ENCODE measurements around the gene DAB2IP.
"Not testable (repeated sequence)": the region's sequence is repeated elsewhere in the genome, so short reads cannot be mapped to it uniquely, and the experiment has no call there.

Gene DAB2IP

GRCh38 chr9:121651295-121652020 lies at the start of gene DAB2IP:
TSS of gene DAB2IP (plus strand) at chr9:121651634. CDS start at chr9:121651776, 142 bp downstream.
- DNase-seq, result peak; percentile 49

GRCh38 chr9:121603028-121603427 lies 48.4 kb upstream of the DAB2IP start:
- no peak for DNase-seq

- no peak for DNase-seq
Measured at GRCh38 chr9:121604242-121604641, 47.2 kb upstream of the DAB2IP start.

DNA sequence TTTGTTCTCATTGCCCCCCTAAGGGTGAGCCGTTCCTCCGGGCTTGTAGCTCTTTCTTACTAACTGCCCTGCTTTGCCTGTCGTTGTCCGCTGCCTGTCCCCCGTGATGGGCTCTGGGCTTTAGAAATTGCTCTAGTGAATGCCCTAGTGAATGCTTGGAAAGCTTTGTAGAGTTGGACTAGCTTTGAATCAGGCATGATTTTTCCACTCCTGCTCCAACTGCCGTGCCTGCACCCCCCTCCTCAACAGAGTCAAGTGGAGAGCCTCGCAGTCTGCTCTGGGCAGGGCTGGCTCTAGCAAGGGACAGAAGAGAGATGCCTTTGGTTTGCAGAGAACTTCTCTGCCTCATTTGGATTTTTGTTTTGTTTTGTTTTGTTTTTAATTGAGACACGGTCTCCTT lies 46.8 kb upstream of the DAB2IP start:
- no peak for DNase-seq

DNA sequence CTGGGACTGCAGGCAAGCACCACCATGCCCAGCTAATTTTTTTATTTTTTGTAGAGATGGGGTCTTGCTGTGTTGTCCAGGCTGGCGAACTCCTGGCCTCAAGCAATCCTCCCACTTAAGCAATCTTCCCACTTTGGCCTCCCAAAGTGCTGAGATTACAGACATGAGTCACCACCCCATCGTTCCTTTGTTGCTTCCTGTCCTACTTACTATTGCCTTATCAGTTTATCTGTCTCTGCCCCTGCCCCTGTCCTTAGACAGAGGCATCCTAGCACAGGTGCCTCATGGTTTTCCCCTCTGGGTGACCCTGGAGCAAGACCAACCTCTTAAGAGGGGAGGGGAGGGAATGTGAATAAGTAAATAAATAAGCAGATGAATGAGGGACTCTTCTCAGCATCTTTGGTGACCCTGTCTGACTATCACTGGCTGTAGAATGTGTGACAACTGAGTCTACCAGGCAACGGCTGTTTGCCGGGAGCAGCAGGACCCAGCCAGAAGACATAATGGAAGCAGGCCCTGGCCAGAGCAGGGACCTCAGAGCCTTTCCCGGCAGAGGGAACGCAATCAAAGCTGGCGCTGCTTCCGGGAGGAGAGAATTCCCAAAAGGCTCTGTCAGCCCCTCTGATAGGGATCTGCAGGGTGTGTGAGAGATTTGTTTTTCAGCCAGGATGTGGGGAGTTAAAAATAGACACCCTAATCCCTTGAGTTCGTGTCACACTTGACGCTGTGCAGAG lies 43.8 kb upstream of the DAB2IP start:
- peak; percentile 14 for DNase-seq

GRCh38 chr9:121608168-121608853 lies 43.1 kb upstream of the DAB2IP start:
- no peak for DNase-seq

GRCh38 chr9:121609822-121610637 lies 41.4 kb upstream of the DAB2IP start:
- DNase-seq, result peak; percentile 4

GRCh38 chr9:121610638-121610953 lies 40.8 kb upstream of the DAB2IP start:
- no peak for DNase-seq

GRCh38 chr9:121612511-121612998 lies 38.9 kb upstream of the DAB2IP start:
- DNase-seq, result no peak

DNA sequence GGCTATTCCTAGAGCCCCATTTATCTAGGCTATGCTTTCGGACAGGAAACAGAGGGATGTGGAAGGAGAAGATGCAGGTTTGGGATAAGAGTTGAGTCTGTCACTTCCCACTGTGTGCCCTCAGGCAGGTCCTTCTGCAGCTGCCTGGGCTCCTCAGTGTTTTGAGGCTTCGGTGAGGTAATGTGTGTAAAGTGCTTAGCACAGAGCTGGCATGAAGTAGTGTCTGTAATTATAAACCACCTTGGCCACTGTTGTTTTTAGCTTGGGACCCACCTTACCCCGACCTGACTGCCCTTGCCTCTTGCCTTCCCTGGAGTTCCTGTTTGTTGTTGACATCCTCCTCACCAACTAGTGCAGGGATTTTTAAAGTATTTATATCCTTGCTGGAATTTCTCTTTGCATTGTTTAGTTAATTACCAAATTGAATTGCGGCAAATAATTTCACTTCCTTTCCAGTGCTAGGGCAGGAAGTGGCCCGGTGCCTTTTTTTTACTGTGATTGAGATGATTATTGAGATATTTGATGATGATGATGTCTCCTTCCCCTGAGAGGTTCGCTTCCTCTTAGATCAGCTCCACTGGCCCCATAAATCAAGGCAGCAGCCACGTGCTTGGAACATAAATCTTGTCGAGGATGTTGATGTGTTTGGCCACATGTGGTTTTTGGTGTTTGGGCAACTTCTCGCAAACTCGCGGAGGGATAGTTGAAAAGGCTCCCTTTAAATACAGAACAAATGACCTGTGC lies 38.3 kb upstream of the DAB2IP start:
- no peak for DNase-seq

DNA sequence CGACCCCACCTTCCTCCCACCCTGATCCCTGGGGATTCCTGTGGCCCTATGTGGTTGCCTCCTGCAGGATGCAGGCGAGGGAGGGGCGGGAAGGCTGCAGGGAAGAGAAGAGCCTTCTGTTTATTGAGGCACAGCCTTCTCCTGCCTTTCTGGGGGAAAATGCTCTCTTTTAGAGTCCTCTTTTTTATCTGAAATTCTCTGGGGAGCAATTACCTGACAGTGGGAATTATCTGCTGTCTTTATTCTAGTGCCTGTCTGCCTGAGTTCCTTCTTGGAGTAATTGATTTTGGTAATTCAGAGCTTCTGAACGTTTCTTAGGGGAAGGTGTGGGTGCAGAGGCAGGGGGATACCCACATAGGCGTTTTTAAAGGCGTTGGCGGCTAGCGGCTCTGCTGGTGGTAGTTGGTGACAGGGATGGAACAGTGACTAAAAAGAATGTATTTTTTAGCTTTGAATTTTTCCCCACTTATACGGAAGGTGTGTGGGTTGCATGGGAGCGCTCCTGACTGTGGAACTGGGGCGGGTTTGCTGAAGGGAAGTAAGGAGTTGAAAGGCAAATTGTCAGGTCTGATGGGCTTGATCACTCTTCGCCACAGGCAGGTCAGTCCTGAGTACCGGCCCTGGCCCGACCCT lies 35.2 kb upstream of the DAB2IP start:
- DNase-seq, result no peak

- no peak for DNase-seq
Measured at GRCh38 chr9:121618504-121618903, 32.9 kb upstream of the DAB2IP start.

- DNase-seq, result not testable (repeated sequence)
Measured at GRCh38 chr9:121618910-121619309, 32.5 kb upstream of the DAB2IP start.

DNA sequence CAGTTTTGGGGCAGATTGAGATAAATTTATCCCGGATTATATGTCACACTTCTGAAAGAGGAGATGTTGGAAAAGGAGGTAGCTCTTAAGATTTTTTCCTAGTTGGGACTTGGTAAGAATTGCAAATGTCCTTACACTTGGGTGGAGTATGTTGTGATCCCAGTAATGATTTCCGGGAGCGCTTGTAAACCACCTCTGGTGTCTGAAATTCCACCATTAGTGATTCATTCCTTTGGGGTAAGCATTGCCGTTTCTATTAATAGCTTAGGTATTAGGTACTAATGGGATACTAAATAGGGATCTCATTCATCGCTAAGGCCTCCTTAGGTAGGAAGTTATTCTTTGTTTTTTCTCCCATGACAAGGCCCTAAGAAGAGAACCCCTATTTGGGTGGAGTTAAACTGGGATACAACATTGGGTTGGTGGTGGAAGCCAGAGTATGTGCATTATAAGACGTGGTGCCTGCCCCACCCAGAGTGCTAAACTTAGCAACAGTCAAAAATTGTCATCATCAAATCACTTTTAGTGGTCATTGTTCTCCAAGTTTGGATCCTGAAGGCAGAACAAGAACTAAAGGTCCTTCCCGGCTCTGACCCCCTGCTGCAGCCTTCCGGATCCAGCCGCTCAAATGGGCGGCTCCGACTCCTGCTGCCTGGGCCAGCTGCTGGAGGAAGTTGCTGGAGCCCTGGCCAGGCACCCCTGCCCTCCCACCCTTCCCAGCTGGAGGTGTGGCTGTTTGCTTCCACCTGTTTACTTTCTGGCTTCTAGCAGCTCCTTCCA lies 31.7 kb upstream of the DAB2IP start:
- DNase-seq, result no peak

- no peak for DNase-seq
Measured at GRCh38 chr9:121620325-121620673, 31.1 kb upstream of the DAB2IP start.

GRCh38 chr9:121620777-121621449 lies 30.5 kb upstream of the DAB2IP start:
- DNase-seq, result no peak

DNA sequence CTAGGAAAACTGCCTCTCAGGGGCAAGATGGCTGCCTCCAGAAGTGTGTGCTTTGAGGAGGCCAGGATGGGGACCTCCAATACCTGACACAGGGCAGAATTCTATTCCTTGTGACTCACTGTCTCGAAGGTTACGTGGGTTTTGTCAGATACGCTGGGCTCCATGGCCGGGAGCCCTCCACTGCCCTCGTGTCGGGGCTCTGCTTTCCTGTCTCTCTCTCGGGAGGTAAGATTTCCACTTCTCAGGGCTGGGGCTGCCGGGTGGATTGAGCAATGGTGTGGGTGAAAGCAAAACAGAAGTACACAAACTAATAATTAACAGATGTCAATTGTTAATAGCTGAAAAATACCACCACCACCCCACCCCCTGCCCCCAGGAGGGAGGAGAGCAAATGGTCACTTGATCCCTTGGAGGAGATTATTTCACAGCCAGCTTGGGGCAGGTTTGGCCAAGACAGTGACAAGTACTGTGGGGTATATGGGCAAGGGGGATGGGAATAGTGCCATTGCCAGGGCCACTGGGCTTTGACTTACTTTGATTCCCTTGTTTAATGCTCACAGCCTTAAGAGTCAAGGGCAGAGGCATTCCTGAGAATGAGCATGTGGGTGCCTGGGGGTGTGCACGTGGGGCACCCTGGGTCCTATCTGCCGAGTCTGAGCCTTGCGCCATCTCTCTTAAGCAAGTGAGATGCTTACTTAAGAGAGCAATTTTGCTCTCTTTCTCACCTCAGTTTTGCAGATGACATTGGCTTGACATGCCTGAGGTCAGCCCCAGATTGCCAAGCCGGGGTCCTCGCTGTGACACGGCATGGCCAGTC lies 28.8 kb upstream of the DAB2IP start:
- DNase-seq, result no peak

GRCh38 chr9:121623430-121623829 lies 28.0 kb upstream of the DAB2IP start:
- not testable (repeated sequence) for DNase-seq

- no peak for DNase-seq
Measured at GRCh38 chr9:121625590-121625989, 25.8 kb upstream of the DAB2IP start.
